ENCODE data around the gene ARL17B.

DNA sequence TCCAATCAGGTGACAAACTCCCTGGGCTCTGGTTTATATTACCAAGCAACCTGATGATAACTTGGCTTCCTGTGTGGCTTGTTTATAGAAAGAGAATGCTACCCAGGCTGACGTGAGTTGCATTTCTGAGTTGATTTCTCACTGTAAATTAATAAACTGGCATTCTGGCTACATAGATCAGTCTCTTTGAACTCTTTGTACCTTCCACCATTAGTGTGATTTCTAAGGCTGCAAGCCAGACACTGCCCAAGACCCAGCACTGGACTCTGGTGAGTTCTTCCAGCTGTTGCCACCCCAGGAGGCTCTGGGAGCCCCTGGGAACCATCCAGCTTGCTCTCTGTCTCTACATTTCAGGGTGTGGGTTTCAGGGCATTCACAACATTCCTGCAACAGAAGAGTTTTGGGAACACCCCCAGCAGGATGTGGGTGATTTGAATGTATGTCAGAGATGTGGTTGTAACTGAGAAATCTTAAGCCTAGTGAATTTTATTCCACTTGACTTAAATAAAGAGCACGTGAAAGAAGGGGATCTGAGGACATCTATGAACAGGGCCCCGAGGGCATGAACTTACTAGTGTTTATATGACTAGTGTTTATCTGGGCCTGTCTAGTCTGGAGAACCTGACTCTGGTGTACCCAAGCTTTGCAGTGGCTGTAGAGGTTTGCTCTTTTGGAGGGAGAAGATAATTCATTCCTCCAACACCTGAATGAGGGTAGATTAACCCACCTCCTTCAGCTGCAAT, 96.9 kb downstream of the ARL17B start:
- TF ChIP-seq, protein P1, sequence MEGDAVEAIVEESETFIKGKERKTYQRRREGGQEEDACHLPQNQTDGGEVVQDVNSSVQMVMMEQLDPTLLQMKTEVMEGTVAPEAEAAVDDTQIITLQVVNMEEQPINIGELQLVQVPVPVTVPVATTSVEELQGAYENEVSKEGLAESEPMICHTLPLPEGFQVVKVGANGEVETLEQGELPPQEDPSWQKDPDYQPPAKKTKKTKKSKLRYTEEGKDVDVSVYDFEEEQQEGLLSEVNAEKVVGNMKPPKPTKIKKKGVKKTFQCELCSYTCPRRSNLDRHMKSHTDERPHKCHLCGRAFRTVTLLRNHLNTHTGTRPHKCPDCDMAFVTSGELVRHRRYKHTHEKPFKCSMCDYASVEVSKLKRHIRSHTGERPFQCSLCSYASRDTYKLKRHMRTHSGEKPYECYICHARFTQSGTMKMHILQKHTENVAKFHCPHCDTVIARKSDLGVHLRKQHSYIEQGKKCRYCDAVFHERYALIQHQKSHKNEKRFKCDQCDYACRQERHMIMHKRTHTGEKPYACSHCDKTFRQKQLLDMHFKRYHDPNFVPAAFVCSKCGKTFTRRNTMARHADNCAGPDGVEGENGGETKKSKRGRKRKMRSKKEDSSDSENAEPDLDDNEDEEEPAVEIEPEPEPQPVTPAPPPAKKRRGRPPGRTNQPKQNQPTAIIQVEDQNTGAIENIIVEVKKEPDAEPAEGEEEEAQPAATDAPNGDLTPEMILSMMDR (IDR thresholded peaks at IDR 0.05 in 4 of 5, conservative IDR thresholded peaks at IDR 0.05 in 1 of 5), result no peak
- no peak for TF ChIP-seq POLR2A (IDR thresholded peaks at IDR 0.05)
